GM19452 (cell line): Measurements from ENCODE around the gene AOPEP.

Experiments
- ATAC-seq: cut with Tn5 transposase; IDR thresholded peaks from one replicate; pipeline ENCODE4 v1.9.1; 2021; ENCODE audit not compliant: unreplicated experiment

Gene AOPEP

DNA sequence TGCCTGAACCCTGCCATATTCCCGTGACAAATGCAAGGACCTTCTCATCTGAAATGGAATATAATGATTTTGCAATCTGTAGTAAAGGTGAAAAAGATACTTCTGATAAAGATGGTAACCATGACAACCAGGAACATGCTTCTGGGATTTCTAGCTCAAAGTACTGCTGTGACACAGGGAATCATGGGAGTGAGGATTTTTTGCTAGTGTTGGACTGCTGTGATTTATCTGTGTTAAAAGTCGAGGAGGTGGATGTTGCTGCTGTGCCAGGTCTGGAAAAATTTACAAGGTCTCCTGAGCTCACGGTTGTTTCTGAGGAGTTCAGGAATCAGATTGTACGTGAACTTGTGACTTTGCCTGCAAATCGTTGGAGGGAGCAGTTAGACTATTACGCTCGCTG, 33.5 kb downstream of the AOPEP start:
- no peak for ATAC-seq

DNA sequence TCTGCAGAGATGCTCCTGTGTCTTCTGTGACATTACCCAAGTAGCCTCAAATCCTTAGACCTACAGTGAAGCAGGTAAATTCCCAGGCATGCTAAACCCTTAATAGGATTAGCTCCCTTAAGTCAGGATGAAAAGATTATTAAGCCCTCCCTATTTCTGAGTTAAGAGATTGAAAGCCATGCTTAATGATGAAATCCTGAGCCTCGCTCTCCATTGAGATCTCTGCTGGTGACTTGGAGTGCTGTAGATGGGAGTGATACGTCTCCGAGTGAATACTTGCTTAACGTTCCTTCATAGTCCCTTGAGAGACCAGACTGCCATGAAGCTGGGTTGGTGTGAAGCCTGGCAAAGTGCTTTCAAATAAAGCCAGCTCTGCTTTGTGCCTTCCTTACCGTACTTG, 34.2 kb downstream of the AOPEP start:
- ATAC-seq: no peak

DNA sequence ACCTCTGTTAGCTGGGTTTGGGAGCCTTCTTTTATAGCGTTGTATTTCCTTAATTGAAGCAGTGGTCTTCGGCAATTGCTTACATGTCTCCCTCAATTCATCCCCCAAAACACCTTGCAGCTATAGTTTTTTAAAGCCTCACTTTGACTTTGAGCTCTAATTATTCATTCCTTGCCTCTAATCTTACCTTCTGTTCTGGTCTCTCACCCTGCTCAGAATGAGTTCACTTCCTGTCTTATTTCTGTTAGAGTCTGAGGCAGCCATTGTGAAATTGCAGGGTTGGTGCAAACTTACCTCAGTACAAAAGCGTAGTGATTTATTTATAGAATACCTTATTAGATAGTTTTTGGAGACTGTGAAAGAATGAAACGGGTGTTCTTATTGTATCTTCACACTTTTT, 35.0 kb downstream of the AOPEP start:
- ATAC-seq: no peak

DNA sequence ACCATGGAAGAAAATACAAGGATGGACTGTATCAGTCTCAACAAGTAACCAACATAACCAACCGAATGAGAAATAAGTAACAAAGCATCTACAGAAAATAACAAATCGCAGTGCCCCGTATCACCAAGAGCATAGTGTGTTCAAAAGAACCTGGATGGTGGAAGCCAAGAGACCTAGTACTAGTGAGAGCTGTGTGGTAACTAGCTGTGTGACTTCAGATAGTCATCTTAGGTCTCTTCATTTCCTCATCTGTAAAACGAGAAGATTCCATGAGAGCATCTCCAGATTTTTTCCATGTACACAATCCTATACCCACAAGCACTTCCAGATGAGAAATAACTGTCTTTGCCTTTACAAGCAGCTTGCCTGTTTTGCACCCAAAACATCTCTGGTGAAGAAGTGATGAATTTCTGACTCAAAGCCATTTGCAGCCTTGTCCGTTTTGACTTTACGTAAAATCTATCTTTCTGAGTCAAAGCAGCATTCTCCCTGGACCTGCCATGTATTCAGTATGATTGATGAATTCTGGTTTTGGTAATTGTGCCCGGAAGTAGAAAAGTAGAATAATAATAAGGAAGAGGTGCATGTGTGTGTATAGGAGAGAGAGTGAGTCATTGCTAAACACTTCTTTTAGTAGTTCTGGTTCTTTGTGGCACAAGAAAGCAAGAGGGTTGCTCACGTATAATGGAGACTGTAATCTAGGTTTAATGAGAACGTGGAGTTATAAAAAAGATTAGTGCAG, 41.0 kb downstream of the AOPEP start:
- no peak for ATAC-seq

DNA sequence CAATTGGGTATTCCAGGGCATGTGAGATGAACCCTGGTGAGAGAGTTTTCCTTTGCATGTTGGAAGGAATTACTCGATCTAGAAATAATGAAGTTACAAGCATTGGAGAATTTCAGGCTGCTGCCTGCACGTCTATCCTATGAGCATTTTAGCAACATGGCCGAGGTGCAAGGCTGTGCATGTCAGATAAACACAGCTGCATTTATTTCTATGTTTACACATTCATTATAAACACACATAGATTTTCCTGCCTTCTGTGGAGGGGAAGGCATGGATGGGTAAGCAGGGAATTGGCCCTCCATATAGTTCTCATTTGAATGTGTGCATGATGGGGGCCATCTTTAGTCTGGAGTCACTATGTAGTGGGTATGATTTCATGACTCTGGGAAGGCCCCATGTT, 42.3 kb downstream of the AOPEP start:
- ATAC-seq: no peak

DNA sequence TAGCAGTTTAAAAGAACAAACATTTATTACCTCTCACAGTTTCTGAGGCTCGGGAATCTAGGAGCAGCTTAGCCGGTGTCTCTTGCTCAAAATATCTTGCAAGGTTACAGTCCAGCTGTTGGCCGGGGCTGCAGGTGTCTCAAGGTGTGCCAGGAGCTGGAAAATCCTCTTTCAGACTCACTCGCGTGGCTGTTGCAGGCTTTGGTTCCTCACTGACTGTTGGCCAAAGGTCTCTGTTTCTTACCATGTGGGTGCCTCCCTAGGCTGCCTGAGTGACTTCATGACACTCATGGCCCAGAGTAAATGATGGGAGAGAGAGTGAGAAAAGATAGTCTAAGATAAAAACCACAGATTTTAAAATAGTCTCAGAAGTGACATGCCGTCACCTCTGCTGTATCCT, 43.8 kb downstream of the AOPEP start:
- no peak for ATAC-seq

DNA sequence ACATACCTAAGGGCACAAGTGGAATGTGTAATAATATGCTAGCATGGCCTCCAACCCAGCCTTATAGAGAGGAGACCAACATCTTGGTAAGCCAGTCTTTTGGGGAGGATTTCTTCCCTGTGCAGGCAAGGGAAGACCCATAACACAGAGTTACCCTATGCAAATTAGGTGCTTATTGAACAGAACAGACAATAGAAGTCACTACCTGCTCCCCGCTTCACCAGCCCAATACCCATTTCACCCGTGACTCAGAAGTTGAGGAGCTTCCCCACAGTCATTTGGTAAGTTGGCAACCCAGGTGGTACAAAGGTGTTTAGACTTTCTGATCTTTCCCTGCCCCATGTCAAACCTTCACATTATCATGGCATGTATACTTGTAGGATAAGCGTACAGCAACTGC, 44.6 kb downstream of the AOPEP start:
- no peak for ATAC-seq

DNA sequence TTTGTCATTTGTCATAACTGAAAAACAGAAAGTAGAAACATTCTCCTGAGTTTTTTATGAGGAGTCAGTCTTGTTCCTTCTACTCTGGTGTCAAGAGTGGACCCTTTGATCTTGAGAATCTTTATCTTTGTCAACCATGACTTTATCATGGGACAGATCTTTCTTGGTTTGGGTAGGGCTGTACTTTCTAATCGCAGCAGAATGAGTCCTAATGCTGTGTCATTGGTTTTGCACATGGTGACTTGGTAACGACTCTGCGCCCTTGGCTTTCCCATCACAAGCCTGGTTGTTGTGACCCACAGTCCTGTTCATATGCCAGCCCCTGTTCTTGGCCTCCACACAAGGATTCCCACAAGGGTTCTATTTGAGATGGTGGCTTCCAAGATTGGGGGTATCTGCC, 45.6 kb downstream of the AOPEP start:
- no peak for ATAC-seq

DNA sequence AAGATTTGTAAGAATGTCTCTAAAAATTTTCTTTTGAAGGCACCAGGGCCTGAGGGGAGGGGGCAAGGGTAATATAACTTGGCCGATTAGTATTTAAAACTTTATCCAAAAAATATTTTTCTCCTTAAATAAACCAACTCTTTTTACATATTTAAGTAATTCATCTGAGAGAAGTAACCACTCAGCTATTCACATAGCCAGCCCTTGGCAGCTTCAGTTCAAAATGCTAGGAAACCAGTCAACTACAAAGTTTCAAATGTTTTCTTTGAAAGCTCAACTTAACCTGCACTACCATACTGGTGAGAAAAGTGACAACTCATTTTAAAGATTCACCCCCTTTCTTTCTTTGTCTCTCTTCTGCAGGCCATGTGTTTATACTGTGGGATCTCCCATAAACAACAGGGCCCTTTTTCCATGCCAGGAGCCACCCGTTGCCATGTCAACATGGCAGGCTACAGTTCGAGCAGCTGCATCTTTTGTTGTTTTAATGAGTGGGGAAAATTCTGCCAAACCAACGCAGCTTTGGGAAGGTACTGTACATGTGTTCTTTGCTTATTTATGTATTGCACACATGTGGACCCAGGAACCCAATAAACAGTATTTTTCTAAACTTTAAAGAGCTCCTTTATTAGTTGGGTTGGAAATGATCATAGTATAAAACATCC, 46.3 kb downstream of the AOPEP start:
- ATAC-seq: no peak

DNA sequence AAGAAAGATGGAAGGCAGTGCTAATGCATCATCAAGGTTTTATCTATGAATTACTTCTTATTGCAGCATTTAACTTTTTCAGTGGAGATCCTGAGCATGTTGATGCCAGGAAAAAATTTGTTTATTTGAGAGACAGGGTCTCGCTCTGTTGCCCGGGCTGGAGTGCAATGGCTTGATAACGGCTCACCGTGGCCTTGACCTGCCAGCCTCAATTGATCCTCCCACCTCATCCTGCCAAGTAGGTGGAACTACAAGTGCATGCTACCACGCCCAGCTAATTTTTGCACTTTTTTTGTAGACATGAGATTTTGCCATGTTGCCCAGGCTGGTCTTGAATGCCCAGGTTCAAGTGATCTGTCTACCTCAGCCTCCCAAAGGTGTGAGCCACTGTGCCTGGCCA, 47.2 kb downstream of the AOPEP start:
- ATAC-seq: no peak

DNA sequence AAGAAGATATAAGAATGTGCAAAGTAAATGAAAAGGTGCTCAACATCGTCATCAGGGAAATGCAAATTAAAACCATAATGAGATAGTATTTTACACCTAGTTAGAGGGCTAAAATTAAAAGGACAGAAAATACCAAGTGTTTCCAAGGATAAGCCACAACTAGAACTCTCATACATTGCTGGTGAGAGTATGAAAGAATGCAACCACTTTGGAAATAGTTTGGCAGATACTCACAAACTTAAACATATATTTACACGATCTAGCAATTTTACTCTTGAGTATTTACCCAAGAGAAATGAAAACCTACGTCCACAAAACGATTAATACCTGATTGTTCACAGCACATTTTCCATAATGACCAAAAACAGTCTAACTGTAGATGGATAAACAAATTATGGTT, 51.5 kb downstream of the AOPEP start:
- no peak for ATAC-seq

DNA sequence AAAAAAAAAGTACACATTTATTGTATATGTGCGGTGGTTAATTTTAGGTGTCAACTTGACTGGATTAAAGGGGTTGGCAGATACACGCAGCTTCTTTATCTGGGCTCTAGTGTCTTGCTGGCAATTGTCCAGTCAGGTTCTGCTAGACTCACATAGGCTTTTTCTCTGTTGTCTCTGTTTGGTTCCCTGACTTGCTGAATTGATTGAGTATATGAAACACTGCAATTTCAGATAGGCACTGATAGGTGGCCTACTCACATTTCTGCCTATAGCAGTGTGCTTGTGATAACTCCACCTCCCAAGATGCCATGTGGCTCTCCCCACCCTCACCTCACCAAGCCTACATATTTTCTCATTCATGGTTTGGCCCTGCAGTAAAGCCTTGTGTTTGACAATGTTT, 52.5 kb downstream of the AOPEP start:
- ATAC-seq: no peak

DNA sequence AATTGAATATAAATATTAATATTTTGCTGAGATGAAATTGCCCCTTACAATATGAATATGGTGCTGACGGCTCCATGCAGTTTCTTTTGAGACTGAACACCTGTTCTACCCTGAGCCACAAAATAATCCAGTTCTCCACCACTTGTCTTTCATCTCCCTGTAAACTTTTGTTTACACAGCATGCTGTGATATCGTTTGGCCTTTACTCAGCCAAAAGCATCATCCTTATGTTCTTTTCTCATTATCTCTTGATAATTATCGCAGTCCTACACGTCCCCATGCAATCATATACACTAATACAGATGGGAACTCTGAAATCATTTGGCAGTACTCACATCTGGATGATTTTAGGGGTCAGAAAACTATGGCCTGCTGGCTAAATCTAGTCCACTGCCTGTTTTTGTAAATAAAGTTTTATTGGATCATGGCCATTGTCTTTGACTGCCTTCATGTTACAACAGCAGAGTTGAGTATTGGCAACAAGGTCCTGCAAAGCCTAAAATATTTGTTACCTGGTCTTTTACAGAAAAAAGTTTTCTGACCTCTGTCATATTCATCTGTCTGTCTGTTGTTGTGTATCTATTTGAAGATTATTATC, 53.3 kb downstream of the AOPEP start:
- no peak for ATAC-seq

DNA sequence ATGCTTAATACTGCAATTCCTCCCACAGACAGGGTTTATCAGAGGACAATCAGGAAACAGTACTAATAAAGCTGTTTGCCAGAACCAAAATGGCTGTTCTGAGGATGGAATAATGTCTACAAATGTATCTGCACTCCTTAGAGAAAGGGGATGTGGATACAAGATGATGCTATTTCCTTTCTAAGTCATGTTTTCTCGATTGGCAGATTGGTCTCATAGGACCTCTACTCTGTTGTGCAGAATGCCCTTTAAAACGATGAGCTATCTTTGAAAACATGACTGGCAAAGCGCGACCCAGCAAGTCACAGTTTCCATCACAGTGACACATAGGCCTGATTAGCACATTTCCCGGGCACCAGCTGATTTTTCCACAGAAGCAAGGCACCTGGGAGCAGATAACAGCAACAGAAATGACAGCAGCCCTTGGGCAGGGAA, 54.0 kb downstream of the AOPEP start:
- ATAC-seq: no peak

DNA sequence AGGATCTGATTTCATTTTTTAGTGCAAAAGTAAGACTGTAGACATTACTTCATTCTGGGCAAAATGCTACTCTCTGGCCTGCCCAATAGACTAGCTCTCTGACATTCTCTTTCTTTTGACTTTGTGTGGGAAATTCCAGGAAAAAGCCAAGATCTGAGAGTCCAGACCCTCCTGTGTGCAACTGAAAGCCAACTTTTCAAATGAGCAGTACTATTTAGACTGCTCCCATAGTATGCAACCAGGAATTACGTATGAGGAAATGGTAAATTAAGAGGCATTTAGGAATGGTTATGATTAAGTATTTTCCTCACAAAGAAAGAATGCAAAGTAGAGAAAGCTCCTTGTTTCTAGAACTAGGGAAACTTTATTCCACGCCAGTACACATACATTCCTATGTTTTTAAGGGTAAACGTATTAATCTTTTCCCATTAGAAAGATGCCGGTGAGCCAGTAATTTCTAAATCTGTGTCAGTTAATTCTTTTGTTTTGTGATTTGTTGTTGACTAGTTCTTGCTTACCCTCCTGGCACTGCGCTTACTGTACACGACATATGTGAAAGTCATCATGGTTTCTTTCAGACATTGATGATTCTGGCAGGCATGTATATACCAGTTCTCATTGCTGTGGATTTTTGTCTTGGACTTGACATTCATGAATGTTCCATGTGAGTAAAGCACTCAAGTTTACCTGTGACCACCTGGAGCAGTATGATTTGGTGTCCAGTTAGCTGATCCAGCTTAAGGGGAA, 56.0 kb downstream of the AOPEP start:
- ATAC-seq: no peak

DNA sequence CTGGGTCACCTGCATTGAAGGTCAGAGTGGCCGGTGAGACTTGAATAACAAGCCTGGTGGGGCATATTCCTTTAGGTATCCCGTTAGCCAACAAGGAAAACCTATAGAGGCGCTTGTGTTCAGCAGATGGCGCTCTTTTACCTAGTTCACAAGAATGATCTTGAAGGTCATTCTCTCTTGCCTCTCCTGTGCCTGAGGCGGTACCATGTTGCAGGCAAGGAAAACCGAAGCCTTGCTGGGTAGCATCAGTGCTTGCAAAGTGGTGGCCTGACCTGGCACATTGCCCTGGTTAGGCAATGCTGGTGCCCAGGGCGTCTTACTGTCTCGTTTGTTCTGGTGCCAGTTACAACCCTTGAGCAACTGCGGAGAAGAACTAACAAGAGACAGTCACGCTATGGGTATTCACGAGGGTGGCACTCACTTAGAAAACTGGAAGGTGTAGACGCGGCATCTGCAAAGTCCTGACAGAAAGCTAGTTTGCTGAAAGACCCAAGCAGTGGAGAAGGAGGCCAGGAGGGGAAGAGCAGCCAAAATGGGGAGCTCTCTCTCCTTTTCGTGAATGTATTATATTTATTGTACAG, 56.7 kb downstream of the AOPEP start:
- ATAC-seq: no peak

DNA sequence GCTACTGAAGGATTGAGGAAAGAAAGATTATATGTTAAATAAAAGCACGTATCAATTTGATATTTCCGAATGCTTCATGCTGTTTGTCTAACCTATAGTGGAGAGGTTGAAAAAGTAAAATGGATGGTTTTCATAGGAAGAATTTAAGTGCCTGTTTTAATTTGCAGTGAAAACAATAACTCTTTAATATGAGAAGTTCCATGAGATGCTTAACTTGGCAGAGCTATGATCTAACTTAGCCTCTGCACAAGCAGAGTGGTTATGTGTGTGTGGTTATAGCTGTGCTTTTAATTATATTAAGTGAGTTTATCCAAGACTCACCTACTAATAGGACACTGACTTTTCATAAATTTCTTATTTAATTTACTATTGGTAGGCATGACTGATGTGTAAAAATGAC, 57.4 kb downstream of the AOPEP start:
- ATAC-seq: no peak

DNA sequence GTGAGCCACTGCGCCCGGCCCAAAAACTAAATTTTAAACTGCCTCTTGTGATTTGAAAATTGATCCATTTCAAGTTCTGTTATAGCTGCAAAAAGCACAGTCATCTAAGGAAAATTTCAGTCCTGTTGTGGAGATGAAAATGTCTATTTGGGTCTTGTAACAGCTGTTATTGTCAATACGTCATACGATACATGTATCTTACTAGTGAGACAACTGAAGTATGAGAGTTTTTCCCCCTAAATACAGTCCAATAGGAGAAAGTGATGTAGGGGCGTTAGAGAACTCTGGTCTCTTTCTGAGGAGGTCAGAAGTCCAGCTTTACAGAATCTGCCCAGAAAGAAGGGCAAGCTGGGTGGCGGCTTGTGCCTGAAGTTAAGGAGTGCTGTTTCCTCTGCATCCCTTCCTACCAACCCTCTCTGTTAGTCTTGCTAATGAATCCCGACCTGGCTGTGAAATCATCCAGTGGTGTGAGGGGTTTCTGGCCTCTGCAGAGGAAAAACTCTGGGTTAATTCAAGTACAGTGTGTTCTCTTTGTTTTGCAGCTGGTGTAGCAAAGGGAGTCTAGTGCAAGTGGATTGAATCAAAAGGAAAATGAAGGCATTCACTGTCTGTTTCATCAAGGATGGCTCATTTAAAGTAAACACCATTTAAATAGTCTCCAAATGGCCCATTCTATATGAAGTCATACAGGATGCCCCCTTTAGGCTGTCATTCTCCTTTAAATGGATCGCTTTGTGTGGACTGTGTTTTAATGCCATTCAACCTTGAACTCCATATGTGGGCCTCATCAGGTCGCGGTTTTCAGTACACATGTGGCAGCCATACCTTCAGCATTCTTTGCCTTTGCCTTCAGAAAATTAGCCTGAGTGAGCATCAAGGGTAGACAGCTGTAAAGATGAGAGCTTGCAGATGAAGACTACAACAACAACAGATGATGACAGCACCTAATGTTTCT, 59.0 kb downstream of the AOPEP start:
- ATAC-seq: no peak

DNA sequence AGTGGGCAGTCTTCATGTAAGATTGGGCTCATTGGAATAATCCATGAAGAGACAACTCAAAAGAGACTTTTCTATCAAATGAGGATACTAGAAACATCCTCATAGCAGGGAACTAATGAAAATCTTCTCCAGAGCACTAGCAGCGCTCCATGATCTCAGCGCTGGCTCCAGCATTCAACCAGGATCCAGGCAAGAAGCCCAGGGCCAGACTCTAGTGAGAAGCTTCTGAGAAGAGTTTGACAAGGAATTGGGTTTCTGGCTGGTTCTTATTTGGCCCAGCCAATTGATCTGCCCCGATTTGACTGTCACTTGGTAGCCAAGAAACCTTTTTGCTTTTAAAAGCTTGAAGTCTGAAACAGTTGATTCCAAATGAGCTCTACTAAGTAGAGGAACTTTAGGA, 60.1 kb downstream of the AOPEP start:
- ATAC-seq: no peak

DNA sequence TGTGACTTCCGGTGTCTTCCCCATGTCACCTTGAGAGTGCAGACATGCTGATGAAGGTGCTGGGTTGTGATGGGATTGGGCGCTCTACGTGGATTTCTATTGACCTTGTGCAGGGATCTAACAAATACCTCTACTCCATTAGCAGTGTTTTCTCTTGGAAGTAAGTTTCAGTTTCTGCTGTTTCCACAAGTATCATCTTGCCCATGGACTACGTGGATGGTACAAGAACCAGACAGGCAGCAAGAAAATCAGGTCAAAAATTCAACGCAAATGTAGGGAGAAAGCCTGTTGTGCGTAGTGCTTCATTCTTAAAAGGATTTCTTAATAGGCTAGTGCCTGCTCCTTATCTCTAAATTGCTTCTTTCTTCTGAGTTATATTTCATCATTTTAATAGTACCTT, 60.8 kb downstream of the AOPEP start:
- ATAC-seq: no peak
